SH-SY5Y (cell line): Measurements from ENCODE around the gene MEGF6.

Experiments
- GATA2 ChIP-seq: IDR thresholded peaks from 2 replicates; pipeline ENCODE4 v1.6.1; 2011; ENCODE audit warnings: mild to moderate bottlenecking, low read depth, low read length
- GATA3 ChIP-seq: IDR thresholded peaks from 2 replicates; pipeline ENCODE4 v1.6.1; 2011; ENCODE audit warnings: low read depth, mild to moderate bottlenecking, low read length, moderate library complexity

DNA sequence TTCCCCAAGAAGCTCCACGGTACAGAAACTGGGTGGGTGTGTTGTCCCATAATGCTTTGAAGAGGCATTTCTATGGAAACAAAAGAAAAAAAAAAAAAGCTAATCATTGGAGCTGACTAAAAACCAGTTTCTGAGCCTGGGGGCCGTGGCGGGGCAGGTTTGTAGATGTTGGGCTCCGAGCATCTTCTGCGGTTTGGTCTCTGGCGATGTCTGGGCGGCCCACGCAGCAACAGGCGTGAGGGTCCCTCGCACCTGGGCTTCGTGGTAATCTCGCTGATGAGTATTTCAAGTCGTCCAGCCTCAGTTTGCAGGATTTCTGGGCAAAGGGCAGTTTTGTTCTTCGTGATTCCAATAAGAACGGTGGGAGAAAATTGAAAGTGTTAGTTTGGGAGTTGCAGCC lies 47.8 kb upstream of the MEGF6 start:
- TF ChIP-seq GATA2 (no peak), GATA3 (no peak)
